Keratinocyte (primary cell): ENCODE results near the gene EXT2. TPM values are rescaled to one million over a fixed set of nuclear protein-coding genes. Genes with fewer than 3 reads are reported as not detected.

Experiments used
- DNase-seq: peaks from one replicate; pipeline ENCODE4 v3.0.0-alpha.2; 2011; ENCODE audit warnings: low read depth, missing footprints, low spot score
- FAIRE-seq: peaks from 2 replicates; lab custom pipeline; 2011; peaks lifted over from hg19 to GRCh38; lab: Jason Lieb, UNC
- H2AFZ ChIP-seq: 2 replicates; pipeline ENCODE4 v1.6.0; 2012; ENCODE audit warnings: low read length, control low read depth, inconsistent platforms; ENCODE audit not compliant: control insufficient read depth
- H3K27ac ChIP-seq: 2 replicates; pipeline ENCODE4 v1.5.1; 2011; ENCODE audit warnings: low read length; ENCODE audit not compliant: control insufficient read depth, insufficient read depth
- H3K27me3 ChIP-seq: 3 replicates; pipeline ENCODE4 v1.6.0; 2011; ENCODE audit warnings: low read length; ENCODE audit not compliant: control insufficient read depth, insufficient read depth; ENCODE audit errors: extremely low read depth
- H3K36me3 ChIP-seq, 2 experiments: 2 replicates in 1 of 2; 3 replicates in 1 of 2; pipeline ENCODE4 v1.5.1; 2011; ENCODE audit warnings: low read length in 2 of 2, mild to moderate bottlenecking in 1 of 2; ENCODE audit not compliant: control insufficient read depth in 2 of 2, insufficient read depth in 2 of 2; ENCODE audit errors: extremely low read depth in 1 of 2
- H3K4me1 ChIP-seq: 3 replicates; pipeline ENCODE4 v1.5.1; 2011; ENCODE audit warnings: low read length; ENCODE audit not compliant: control insufficient read depth, insufficient read depth; ENCODE audit errors: extremely low read depth
- H3K4me2 ChIP-seq: 3 replicates; pipeline ENCODE4 v1.6.0; 2011; ENCODE audit warnings: low read depth, low read length; ENCODE audit not compliant: control insufficient read depth, insufficient read depth; ENCODE audit errors: extremely low read depth
- H3K4me3 ChIP-seq, 3 experiments: fragments of 200-600 bp in 1 of 3; sonication (generic) in 1 of 3; 2 replicates in 2 of 3; 3 replicates in 1 of 3; pipeline ENCODE4 v1.5.1; 2011 to 2016; ENCODE audit warnings: low read length in 3 of 3, mild to moderate bottlenecking in 3 of 3, control low read depth in 2 of 3, inconsistent platforms in 1 of 3, low read depth in 1 of 3, mixed read lengths in 1 of 3, mixed run types in 1 of 3, moderate library complexity in 1 of 3; ENCODE audit not compliant: control insufficient read depth in 2 of 3, insufficient read depth in 2 of 3; ENCODE audit errors: extremely low read depth in 1 of 3
- H3K79me2 ChIP-seq: 2 replicates; pipeline ENCODE4 v1.6.0; 2012; ENCODE audit warnings: low read length; ENCODE audit not compliant: control insufficient read depth, insufficient read depth
- H3K9ac ChIP-seq: 3 replicates; pipeline ENCODE4 v1.6.0; 2011; ENCODE audit warnings: low read length; ENCODE audit not compliant: control insufficient read depth, insufficient read depth; ENCODE audit errors: extremely low read depth
- H3K9me1 ChIP-seq: 3 replicates; pipeline ENCODE4 v1.6.0; 2011; ENCODE audit warnings: low read length; ENCODE audit not compliant: control insufficient read depth, insufficient read depth; ENCODE audit errors: extremely low read depth
- H3K9me3 ChIP-seq: 2 replicates; pipeline ENCODE4 v1.5.1; 2012; ENCODE audit warnings: low read depth, low read length; ENCODE audit not compliant: control insufficient read depth
- H4K20me1 ChIP-seq: 3 replicates; pipeline ENCODE4 v1.6.0; 2011; ENCODE audit warnings: low read length; ENCODE audit not compliant: control insufficient read depth, insufficient read depth; ENCODE audit errors: extremely low read depth
- CTCF ChIP-seq, 3 experiments: IDR thresholded peaks in 1 of 3; conservative IDR thresholded peaks in 1 of 3; optimal IDR thresholded peaks in 1 of 3; 2 replicates in 2 of 3; 3 replicates in 1 of 3; pipeline versions ENCODE3 to v1.5.1; 2011; ENCODE audit warnings: low read length in 3 of 3, mild to moderate bottlenecking in 3 of 3, moderate library complexity in 2 of 3, control low read depth in 1 of 3, inconsistent platforms in 1 of 3; ENCODE audit not compliant: insufficient read depth in 2 of 3; ENCODE audit errors: extremely low read depth in 1 of 3
- EZH2 ChIP-seq: IDR thresholded peaks from one replicate; pipeline ENCODE4 v1.6.1; 2012; ENCODE audit warnings: inconsistent platforms, mild to moderate bottlenecking, low read length, moderate library complexity
- dilution Hi-C: fragments of 300-500 bp; cut with MboI; formaldehyde crosslinking; loops from one replicate; pipeline ENCODE4 v1.7.0; 2020; ENCODE audit warnings: low sequenced_read_pairs; ENCODE audit not compliant: extremely low pct_ligation_motif_present
- polyA plus RNA-seq, 5 experiments: library from polyadenylated mRNA; depleted of rRNA in 3 of 5; stranded (reverse) in 3 of 5; stranded (forward) in 1 of 5; unstranded in 1 of 5; fragments of >200 nt; gene quantifications; 1 replicate in 1 of 5; 2 replicates in 3 of 5; 3 replicates in 1 of 5; pipeline versions ENCODE4 v1.2.1 to v1.2.3, GENCODE V29; 2011 to 2012; ENCODE audit warnings: missing spikeins in 2 of 5, low read depth in 1 of 5, low replicate concordance in 1 of 5

EXT2 gene
- polyA plus RNA-seq, 1 donor (not counting 4 experiments of a cell fraction or from before 2014, with no cell fraction given) = 148 TPM

GRCh38 chr11:44271286-44271685 is 175.8 kb downstream of the EXT2 start:
- Histone ChIP-seq H3K36me3 (no peaks in the 10 kb centered on the region), H3K9me1 (no peaks in the 10 kb centered on the region), H3K27me3 (peaks cover 1% of the 10 kb centered on the region), H3K9me3 (no peaks in the 10 kb centered on the region), H3K4me2 (no peak overlapping the region), H3K4me1 (no peaks in the 10 kb centered on the region), H2AFZ (no peak overlapping the region), H3K9ac (no peak overlapping the region), H3K27ac (no peak overlapping the region), H3K4me3 (no peak overlapping the region), H4K20me1 (no peaks in the 10 kb centered on the region), H3K79me2 (no peaks in the 10 kb centered on the region)
- FAIRE-seq (no peak), DNase-seq (no peak)
- TF ChIP-seq EZH2 (no peak), CTCF (optimal IDR thresholded peaks at IDR 0.05 in 1 of 3, IDR thresholded peaks at IDR 0.05 in 1 of 3, conservative IDR thresholded peaks at IDR 0.05 in 1 of 3; ENCODE audit: extremely low read depth in 1 of 3, insufficient read depth in 2 of 3, low read length in 3 of 3) (no peak)
- dilution Hi-C loops = no loop called here

- no peak for FAIRE-seq
- no peak overlapping the region for H3K4me2 ChIP-seq
- H3K9me3 ChIP-seq = no peaks in the 10 kb centered on the region
- no peaks in the 10 kb centered on the region for H3K4me1 ChIP-seq
- no peak overlapping the region for H3K4me3 ChIP-seq
- no peak overlapping the region for H2AFZ ChIP-seq
- H3K36me3 ChIP-seq = no peaks in the 10 kb centered on the region
- peaks cover 21% of the 10 kb centered on the region for H3K27me3 ChIP-seq
- H3K9ac ChIP-seq = no peak overlapping the region
- dilution Hi-C loops = no loop called here
- no peak for DNase-seq
- no peak overlapping the region for H3K27ac ChIP-seq
- H3K79me2 ChIP-seq = no peaks in the 10 kb centered on the region
- H3K9me1 ChIP-seq = no peaks in the 10 kb centered on the region
- TF ChIP-seq EZH2 = no peak
- no peak for TF ChIP-seq CTCF (optimal IDR thresholded peaks at IDR 0.05 in 1 of 3, IDR thresholded peaks at IDR 0.05 in 1 of 3, conservative IDR thresholded peaks at IDR 0.05 in 1 of 3; ENCODE audit: extremely low read depth in 1 of 3, insufficient read depth in 2 of 3, low read length in 3 of 3)
- no peaks in the 10 kb centered on the region for H4K20me1 ChIP-seq
These were observed 178.9 kb downstream of the EXT2 start for GRCh38 chr11:44274404-44274803.
